Measurements from ENCODE around the gene ATP7A.
"Not testable (repeated sequence)": the region's sequence is repeated elsewhere in the genome, so short reads cannot be mapped to it uniquely, and the experiment has no call there.

ATP7A gene

DNA sequence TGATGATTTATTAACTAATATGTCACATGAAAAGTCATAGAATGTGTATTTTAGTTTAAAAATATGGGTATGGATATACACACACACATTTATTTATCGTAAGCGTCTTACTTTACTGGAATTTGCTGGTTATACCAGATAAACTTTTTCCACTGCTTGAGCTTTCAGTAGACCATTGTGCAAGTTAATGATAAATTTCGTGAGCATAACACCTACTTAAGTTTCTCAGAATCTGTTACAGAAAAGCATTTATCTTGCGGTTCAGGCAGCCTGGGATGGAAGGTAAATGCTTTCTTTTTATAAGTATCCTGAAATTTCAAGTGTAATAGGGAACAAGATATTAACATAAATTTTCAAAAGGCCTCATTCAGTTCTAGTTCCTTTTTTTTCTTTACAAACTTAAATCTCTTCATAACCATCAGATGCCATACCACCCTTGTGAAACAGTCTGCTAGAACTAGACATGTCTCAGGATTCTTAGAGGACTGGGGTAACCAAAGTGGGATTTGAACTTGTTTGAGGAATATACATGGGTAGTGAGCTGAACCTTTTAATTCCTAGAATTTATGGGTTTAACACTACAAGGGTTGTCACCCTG, 27.7 kb downstream of the ATP7A start:
- DNase-seq (ENCODE audit: insufficient read length, low spot score) (no peak), FAIRE-seq (peak; percentile 66)

- FAIRE-seq = peak; percentile 11
- not testable (repeated sequence) for DNase-seq (ENCODE audit: insufficient read length, low spot score)
Observed at GRCh38 chrX:77945031-77945430, 34.5 kb downstream of the ATP7A start.

DNA sequence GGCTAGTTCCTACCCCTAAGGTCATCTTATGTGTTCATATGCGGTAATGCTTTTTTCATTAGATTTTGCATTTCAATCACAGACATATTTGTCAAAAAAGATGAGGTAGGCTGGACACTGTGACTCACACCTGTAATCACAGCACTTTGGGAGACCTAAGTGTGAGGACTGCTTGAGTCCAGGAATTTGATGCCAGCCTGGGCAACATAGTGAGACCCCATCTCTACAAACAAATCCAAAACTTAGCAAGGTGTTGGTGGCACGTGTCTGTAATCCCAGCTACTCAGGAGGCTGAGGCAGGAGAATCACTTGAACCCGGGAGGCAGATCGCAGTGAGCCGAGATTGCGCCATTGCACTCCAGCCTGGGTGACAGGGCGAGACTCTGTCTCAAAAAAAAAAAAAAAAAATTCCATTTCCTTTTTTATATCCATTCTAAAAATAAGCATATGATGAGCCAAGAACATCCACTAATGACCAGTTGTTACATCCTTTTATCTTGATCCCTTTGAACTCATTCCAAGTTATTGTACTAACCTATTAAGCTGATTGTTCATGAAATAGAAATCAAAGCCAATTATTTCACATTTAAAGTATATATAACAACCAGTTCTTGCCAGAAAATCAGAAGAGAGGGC, 35.5 kb downstream of the ATP7A start:
- DNase-seq (ENCODE audit: insufficient read length, low spot score) (no peak), FAIRE-seq (no peak)

DNA sequence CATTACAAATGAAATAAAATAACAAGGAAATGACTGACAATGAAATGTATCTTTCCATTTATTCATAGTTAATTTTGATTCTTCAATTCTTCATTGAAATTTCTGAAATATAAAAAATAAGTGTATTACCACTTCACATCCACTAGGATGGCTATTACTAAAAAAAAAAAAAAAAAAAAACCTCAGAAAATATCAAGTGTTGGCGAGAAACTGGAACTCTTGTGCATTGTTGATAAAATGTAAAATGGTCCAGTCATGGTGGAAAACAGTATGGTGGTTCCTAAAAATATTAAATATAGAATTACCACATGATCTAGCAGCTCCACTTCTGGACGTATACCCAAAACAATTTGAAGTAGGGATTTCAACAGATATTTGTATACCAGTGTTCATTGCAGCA, 36.1 kb downstream of the ATP7A start:
- FAIRE-seq = no peak

DNA sequence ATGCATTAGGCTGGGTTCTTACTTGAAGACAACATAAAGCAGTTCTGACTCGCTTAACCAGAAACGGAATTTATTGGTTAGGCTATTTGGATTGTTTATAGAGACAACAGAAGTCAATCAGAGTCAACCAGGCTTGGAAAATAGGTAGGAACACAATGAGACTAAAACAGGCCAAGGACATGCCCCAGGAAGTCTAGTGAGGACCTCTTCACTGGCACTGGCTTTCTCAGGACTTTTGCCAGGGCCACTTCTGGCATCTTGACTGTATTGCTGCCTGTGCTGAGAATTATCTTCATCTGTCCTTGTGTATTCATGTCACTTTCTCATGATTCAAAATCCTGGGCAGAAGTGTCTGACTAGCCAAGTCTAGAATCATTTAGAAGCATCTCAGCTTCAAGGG, 39.3 kb downstream of the ATP7A start:
- FAIRE-seq = peak; percentile 77
- no peak for DNase-seq (ENCODE audit: insufficient read length, low spot score)

More for the DNA sequence above, 36.1 kb downstream of the ATP7A start:
- no peak for DNase-seq (ENCODE audit: insufficient read length, low spot score)

- no peak for DNase-seq (ENCODE audit: insufficient read length, low spot score)
- peak; percentile 86 for FAIRE-seq
Observed at GRCh38 chrX:77952173-77952572, 41.7 kb downstream of the ATP7A start.

DNA sequence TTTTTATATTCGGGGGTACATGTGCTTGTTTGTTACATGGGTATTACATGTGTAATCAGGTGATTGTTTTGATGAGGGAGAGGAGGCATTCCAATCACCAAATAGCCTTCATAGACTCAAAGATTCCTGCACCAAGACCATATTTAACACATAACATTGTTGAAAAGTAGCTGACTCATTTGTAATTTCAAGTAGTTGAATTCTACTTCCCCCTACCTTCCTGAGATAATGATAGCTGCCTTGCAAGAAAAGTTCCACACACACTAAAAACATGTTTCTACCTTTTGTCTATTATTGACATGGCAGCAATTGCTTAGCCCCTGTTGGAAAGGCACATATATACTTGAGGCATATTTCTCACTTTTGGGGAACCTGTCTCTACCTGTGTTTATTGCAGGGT, 42.8 kb downstream of the ATP7A start:
- no peak for DNase-seq (ENCODE audit: insufficient read length, low spot score)
- FAIRE-seq = peak; percentile 82

DNA sequence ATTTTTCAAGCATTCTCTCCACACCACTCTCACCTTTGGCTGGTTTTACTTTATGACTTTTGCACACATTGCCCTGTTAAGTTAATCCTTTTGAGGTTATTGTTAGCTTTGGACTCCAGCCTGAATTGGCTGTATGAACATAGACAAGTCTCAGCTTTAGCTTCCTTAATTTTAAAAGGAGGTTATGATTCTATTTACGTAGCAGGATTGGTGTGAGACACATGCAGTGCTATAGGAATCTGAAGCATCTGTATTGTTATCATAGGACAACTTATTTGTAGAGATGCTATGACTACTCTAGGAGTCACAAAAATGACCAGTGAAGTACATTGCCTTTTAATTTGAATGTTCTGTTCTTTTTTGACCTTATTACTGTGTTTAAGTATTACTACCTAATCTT, 43.2 kb downstream of the ATP7A start:
- DNase-seq (ENCODE audit: insufficient read length, low spot score) = no peak
- no peak for FAIRE-seq

GRCh38 chrX:77960567-77960966, 50.1 kb downstream of the ATP7A start:
- DNase-seq (ENCODE audit: insufficient read length, low spot score) (no peak), FAIRE-seq (peak; percentile 90)

GRCh38 chrX:77961063-77961462, 50.6 kb downstream of the ATP7A start:
- DNase-seq (ENCODE audit: insufficient read length, low spot score) (no peak), FAIRE-seq (peak; percentile 90)

DNA sequence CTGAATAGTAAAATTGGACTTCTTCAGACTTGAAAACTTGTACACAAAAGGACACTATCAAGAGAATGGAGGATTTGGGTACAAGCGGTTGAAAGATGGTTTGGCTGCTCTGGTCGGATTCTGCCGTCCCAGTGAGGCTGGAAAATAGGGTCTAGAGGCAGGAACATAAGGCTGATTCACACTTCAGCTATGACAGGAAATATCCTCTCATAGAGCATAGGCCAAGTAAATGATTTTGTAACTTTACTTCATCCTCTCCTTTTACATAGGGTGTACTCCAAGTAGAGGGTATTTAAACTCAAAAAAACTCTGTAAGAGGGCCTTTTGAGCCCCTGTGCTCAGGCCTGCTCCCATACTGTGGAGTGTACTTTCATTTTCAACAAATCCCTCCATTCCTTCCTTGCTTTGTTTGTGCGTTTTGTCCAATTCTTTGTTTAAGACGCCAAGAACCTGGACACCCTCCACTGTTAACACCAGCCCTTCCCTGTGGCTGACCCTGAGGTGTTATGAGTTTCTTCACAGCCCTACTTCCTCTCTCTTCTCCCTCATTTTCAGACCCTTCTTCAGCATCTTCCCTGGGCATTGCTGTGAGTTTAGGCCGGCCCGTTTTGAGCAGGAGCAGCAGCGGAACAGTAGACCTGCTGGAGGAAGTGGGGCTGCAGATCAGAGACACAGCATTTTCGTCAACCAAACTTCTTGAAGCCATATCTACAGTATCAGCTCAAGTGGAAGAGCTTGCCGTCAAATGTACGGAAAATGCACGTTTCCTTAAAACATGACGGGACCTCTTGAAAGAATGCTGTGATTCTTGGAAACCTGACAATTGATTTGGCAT, 51.8 kb downstream of the ATP7A start:
- FAIRE-seq = peak; percentile 49
- no peak for DNase-seq (ENCODE audit: insufficient read length, low spot score)

- FAIRE-seq (no peak), DNase-seq (ENCODE audit: insufficient read length, low spot score) (no peak)
Observed at GRCh38 chrX:77966361-77966760, 55.9 kb downstream of the ATP7A start.

GRCh38 chrX:77967631-77968030, 57.1 kb downstream of the ATP7A start:
- DNase-seq (ENCODE audit: insufficient read length, low spot score) = no peak
- no peak for FAIRE-seq

DNA sequence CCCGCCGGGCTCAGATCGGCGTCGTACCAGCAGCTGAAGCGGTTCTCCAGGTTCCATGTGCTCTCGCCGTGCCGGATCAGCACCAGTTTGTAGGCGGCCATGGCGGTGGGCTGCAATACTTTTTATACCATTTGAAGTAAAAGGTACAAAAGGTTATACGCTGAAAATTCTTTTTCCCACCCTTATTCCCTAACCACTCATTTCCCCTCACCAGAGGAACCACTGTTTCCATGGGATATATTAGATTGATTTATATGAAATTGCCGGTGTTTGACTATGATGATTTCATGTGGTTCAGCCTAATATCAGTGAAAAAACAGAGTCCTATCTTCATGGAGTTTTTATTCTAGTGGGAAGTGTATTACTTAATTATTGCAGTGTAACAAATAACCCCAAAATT, 59.0 kb downstream of the ATP7A start, which contains the start of gene PGAM4:
Gene PGAM4 (minus strand): TSS at position 101 of the 400 bp plus-strand sequence. CDS start 0 bp downstream, at position 101.
- FAIRE-seq = no peak
- DNase-seq (ENCODE audit: insufficient read length, low spot score) = no peak

DNA sequence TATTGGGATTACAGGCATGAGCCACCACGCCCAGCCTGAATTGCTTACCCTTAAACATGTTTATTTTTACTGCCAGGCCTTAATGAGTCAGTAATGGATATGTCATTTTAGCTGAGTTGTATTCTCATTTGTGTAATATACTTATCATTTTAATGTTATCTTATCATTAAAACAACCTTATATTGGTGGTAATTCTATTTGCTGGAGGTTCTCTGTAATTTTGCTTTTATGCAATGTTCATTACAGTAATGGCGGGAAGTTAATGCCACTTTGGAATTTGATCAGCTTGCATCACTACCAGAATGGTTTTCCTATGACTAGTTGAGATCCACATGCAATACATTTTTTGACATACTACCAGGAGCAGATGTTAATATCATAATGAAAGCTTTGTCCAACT, 65.3 kb downstream of the ATP7A start:
- peak; percentile 23 for FAIRE-seq
- no peak for DNase-seq (ENCODE audit: insufficient read length, low spot score)

- DNase-seq (ENCODE audit: insufficient read length, low spot score) = no peak
- FAIRE-seq = no peak
Observed at GRCh38 chrX:77977095-77977494, 66.6 kb downstream of the ATP7A start.

- DNase-seq (ENCODE audit: insufficient read length, low spot score) (no peak), FAIRE-seq (peak; percentile 69)
Observed at GRCh38 chrX:77977518-77977917, 67.0 kb downstream of the ATP7A start.

GRCh38 chrX:77979870-77980269, 69.4 kb downstream of the ATP7A start:
- DNase-seq (ENCODE audit: insufficient read length, low spot score) (no peak), FAIRE-seq (no peak)

GRCh38 chrX:78011846-78012245, 101.4 kb downstream of the ATP7A start:
- DNase-seq (ENCODE audit: insufficient read length, low spot score) (no peak), FAIRE-seq (no peak)

DNA sequence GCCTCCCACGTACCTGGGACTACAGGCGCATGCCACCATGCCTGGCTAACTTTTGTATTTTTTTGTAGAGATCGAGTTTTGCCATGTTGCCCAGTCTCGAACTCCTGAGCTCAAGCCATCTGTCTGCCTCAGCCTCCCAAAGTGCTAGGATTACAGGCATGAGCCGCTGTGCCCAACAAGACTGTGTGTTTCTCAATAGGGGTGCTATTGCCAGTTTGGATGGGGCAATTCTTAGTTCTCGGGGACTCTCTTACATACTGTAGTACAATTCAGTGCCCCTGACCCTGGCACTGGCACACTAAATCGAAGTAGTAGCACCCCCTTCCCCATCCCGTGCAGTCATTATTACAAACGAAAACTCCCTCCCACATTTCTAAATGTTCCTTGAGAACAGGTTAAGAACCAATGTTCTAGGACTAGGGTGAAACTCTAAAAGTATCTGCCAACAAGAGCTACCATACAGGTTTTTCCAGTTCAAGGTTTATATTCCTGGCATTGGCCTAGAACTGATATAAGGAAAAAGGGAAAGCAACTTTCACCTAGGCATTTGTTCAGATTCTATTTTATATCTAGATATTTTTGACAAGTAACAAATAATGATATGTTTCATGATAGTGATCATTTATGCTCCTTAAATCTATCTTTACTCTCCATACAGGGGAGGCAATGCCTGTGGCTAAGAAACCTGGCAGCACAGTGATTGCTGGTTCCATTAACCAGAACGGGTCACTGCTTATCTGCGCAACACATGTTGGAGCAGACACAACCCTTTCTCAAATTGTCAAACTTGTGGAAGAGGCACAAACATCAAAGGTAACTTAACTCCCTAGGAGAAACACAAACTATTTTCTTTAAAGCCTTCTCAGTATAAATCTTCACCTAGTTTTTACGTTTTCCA, 109.3 kb downstream of the ATP7A start:
- no peak for FAIRE-seq

More for the DNA sequence above, 109.3 kb downstream of the ATP7A start:
- no peak for DNase-seq (ENCODE audit: insufficient read length, low spot score)
